Astrocyte (in vitro differentiated cells and primary cell): Measurements from ENCODE around the gene IMMP2L.

Experiments used
- CTCF ChIP-seq: IDR thresholded peaks from 2 replicates; pipeline ENCODE4 v1.5.1; 2011; ENCODE audit warnings: low read depth, mild to moderate bottlenecking, inconsistent platforms, low read length, moderate library complexity; ENCODE audit not compliant: insufficient read depth
- EZH2 ChIP-seq: IDR thresholded peaks from 2 replicates; pipeline ENCODE4 v1.6.1; 2012; ENCODE audit warnings: mild to moderate bottlenecking, low read length, inconsistent platforms; ENCODE audit not compliant: insufficient read depth

GRCh38 chr7:110724811-110725210 is 837.5 kb downstream of the IMMP2L start:
- TF ChIP-seq CTCF = no peak
- TF ChIP-seq EZH2 = no peak
